GM18526 (cell line): ENCODE results near the gene IL1RAPL1.

Experiments
- POLR2A ChIP-seq: IDR thresholded peaks from 3 replicates; pipeline ENCODE4 v1.6.1; 2011; ENCODE audit not compliant: insufficient read length; ENCODE audit errors: extremely low read depth

IL1RAPL1 gene

GRCh38 chrX:29662759-29663503 is 1075.7 kb downstream of the IL1RAPL1 start:
- no peak for TF ChIP-seq POLR2A

GRCh38 chrX:29665532-29665931 is 1078.3 kb downstream of the IL1RAPL1 start:
- no peak for TF ChIP-seq POLR2A

- no peak for TF ChIP-seq POLR2A
Observed at GRCh38 chrX:29666366-29666765, 1079.1 kb downstream of the IL1RAPL1 start.

- no peak for TF ChIP-seq POLR2A
Observed at GRCh38 chrX:29671421-29671820, 1084.2 kb downstream of the IL1RAPL1 start.

GRCh38 chrX:29687687-29688086 is 1100.4 kb downstream of the IL1RAPL1 start:
- no peak for TF ChIP-seq POLR2A

- no peak for TF ChIP-seq POLR2A
Observed at GRCh38 chrX:29690061-29690460, 1102.8 kb downstream of the IL1RAPL1 start.

- TF ChIP-seq POLR2A = no peak
Observed at GRCh38 chrX:29691044-29691443, 1103.8 kb downstream of the IL1RAPL1 start.

GRCh38 chrX:29693912-29694311 is 1106.7 kb downstream of the IL1RAPL1 start:
- no peak for TF ChIP-seq POLR2A

GRCh38 chrX:29699239-29699638 is 1112.0 kb downstream of the IL1RAPL1 start:
- TF ChIP-seq POLR2A = no peak

GRCh38 chrX:29707088-29707487 is 1119.8 kb downstream of the IL1RAPL1 start:
- TF ChIP-seq POLR2A = no peak

- no peak for TF ChIP-seq POLR2A
Observed at GRCh38 chrX:29721152-29721551, 1133.9 kb downstream of the IL1RAPL1 start.

GRCh38 chrX:29724316-29724715 is 1137.1 kb downstream of the IL1RAPL1 start:
- TF ChIP-seq POLR2A = no peak

- TF ChIP-seq POLR2A = no peak
Observed at GRCh38 chrX:29726811-29727210, 1139.6 kb downstream of the IL1RAPL1 start.

GRCh38 chrX:29728639-29729038 is 1141.4 kb downstream of the IL1RAPL1 start:
- TF ChIP-seq POLR2A = no peak

- TF ChIP-seq POLR2A = no peak
Observed at GRCh38 chrX:29744966-29745365, 1157.7 kb downstream of the IL1RAPL1 start.

GRCh38 chrX:29746326-29746725 is 1159.1 kb downstream of the IL1RAPL1 start:
- TF ChIP-seq POLR2A = no peak

GRCh38 chrX:29762006-29762405 is 1174.8 kb downstream of the IL1RAPL1 start:
- TF ChIP-seq POLR2A = no peak
